NCI-H1694 treated with DMSO at 0.1 percent for 48 hours (cell line): ENCODE measurements around the gene SLC17A9.

ENCODE experiments used
- DNase-seq: peaks from one replicate; lab custom pipeline; 2025; lab: John Stamatoyannopoulos, UW

Gene SLC17A9

GRCh38 chr20:62940875-62941274, 11.6 kb upstream of the SLC17A9 start:
- no peak for DNase-seq

GRCh38 chr20:62941792-62942191, 10.7 kb upstream of the SLC17A9 start:
- no peak for DNase-seq

- no peak for DNase-seq
Observed at GRCh38 chr20:62942456-62942855, 10.1 kb upstream of the SLC17A9 start.

GRCh38 chr20:62943396-62943795, 9.1 kb upstream of the SLC17A9 start:
- no peak for DNase-seq

- DNase-seq: no peak
Observed at GRCh38 chr20:62944184-62944583, 8.3 kb upstream of the SLC17A9 start.

GRCh38 chr20:62944746-62945145, 7.8 kb upstream of the SLC17A9 start:
- no peak for DNase-seq

- DNase-seq: no peak
Observed at GRCh38 chr20:62945771-62946339, 6.7 kb upstream of the SLC17A9 start.

GRCh38 chr20:62946918-62947317, 5.6 kb upstream of the SLC17A9 start:
- no peak for DNase-seq

- no peak for DNase-seq
Observed at GRCh38 chr20:62947532-62948300, 4.8 kb upstream of the SLC17A9 start.

- no peak for DNase-seq
Observed at GRCh38 chr20:62949153-62949821, 3.2 kb upstream of the SLC17A9 start.

- no peak for DNase-seq
Observed at GRCh38 chr20:62949962-62950361, 2.5 kb upstream of the SLC17A9 start.

GRCh38 chr20:62950741-62951140, 1.8 kb upstream of the SLC17A9 start:
- DNase-seq: no peak

GRCh38 chr20:62951143-62951895, 1.2 kb upstream of the SLC17A9 start:
- DNase-seq: no peak

- DNase-seq: no peak
Observed at GRCh38 chr20:62951896-62952372, 575 bp upstream of the SLC17A9 start.

GRCh38 chr20:62952968-62953838, 694 bp downstream of the SLC17A9 start:
- DNase-seq: no peak

- no peak for DNase-seq
Observed at GRCh38 chr20:62953839-62954703, 1.6 kb downstream of the SLC17A9 start.

GRCh38 chr20:62955519-62956386, 3.2 kb downstream of the SLC17A9 start:
- no peak for DNase-seq

- DNase-seq: no peak
Observed at GRCh38 chr20:62956387-62957135, 4.1 kb downstream of the SLC17A9 start.
